ENCODE data around the gene DLG5. TPM values are rescaled to one million over a fixed set of nuclear protein-coding genes. Genes with fewer than 3 reads are reported as not detected.

Gene DLG5
- polyA plus RNA-seq, 1 of the 3 experiments (the other 2 are of a cell fraction), result 31.3 TPM

DNA sequence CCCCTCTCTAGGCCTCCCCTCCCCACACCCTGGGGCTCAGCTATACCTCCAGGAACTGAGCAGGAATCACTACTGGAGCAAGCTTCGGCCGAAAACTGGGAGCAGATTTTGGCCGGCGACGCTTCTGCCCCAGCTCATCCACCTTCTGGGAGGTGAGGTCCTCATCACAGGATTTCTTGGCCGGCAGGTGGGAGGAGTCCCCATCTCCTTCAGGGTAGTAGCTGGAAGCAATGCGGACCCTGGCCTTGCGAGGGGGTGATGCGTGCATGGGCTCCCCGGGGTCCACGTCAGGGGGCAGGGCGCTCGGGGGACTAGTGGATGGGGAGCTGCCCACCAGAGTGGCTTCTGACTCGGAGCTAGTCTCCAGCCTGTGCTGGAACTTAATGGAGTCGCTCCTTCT, 105.5 kb downstream of the DLG5 start:
- ChIA-PET POLR2A (no interaction called here), CTCF (interaction anchor here (1.3 to 1.8 kb wide), 2 partner anchors 11 to 26 kb away, joined by 3 to 4 read pairs; no protein-coding TSS in a partner anchor)
- 98% methylated on average over 11 of the region's 15 CpGs for WGBS (ENCODE audit: low lambda C conversion rate)
- Histone ChIP-seq H3K27me3 (ENCODE audit: insufficient read depth) (no peaks in the 10 kb centered on the region), H3K9me2 (no peaks in the 10 kb centered on the region), H3K36me3 (replicated peaks in 1 of 2; ENCODE audit: control insufficient read depth in 1 of 2, insufficient read depth in 2 of 2, low read length in 1 of 2) (peaks cover 34 to 57% of the 10 kb centered on the region in 2 experiments), H3K79me2 (ENCODE audit: insufficient read depth) (no peaks in the 10 kb centered on the region), H3K4me1 (ENCODE audit: control insufficient read depth in 1 of 2, insufficient read depth in 2 of 2, low read depth in 1 of 2, low read length in 1 of 2) (no peaks in the 10 kb centered on the region), H3K4me3 (ENCODE audit: low read depth in 2 of 2, low read length in 1 of 2) (no peak overlapping the region), H3K9me3 (no peaks in the 10 kb centered on the region), H3K27ac (ENCODE audit: low read depth in 2 of 2, low read length in 1 of 2) (no peak overlapping the region), H3K4me2 (no peak overlapping the region), H2AFZ (ENCODE audit: low read depth) (no peak overlapping the region), H3K9ac (no peak overlapping the region), H4K20me1 (ENCODE audit: insufficient read depth) (no peaks in the 10 kb centered on the region), H3F3A (replicated peaks; ENCODE audit: insufficient read depth) (no peaks in the 10 kb centered on the region)
- TF ChIP-seq SIN3A (IDR thresholded peaks at IDR 0.05; ENCODE audit: borderline replicate concordance, low read depth, low read length) (no peak), NRF1 (IDR thresholded peaks at IDR 0.05; ENCODE audit: low read depth, low read length) (no peak), TCF12 (IDR thresholded peaks at IDR 0.05) (no peak), TEAD4 (IDR thresholded peaks at IDR 0.05; ENCODE audit: borderline replicate concordance, insufficient read depth) (no peak)
- no peak for DNase-seq

DNA sequence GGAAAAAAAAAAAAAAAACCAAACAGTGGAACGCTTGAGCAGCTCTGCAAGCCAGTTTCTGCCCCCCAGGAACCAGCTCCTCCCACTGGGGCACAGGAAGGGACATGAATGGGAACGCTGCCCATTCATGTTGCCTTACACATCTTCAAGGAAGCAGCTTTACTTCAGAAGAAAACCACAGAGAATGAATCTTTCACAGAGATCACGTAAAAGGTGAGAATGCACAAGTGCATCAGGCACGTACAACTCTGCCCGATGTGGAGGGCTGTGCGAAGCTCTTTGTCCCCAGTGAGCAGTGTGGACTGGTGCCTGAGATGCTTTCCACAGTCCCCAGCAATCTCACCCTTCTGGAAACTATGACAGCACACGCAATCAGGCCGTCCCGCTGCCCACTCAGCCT, 106.2 kb downstream of the DLG5 start:
- TF ChIP-seq TAF1 (IDR thresholded peaks at IDR 0.05; ENCODE audit: borderline replicate concordance, low read depth, low read length) (no peak), TCF12 (IDR thresholded peaks at IDR 0.05) (no peak), POLR2AphosphoS5 (IDR thresholded peaks at IDR 0.05; ENCODE audit: low read depth, low read length) (no peak), MEF2A (IDR thresholded peaks at IDR 0.05; ENCODE audit: borderline replicate concordance, low read depth) (no peak), MXI1 (IDR thresholded peaks at IDR 0.05; ENCODE audit: low read depth, low read length) (no peak)
- TF ChIP-seq, protein P1, sequence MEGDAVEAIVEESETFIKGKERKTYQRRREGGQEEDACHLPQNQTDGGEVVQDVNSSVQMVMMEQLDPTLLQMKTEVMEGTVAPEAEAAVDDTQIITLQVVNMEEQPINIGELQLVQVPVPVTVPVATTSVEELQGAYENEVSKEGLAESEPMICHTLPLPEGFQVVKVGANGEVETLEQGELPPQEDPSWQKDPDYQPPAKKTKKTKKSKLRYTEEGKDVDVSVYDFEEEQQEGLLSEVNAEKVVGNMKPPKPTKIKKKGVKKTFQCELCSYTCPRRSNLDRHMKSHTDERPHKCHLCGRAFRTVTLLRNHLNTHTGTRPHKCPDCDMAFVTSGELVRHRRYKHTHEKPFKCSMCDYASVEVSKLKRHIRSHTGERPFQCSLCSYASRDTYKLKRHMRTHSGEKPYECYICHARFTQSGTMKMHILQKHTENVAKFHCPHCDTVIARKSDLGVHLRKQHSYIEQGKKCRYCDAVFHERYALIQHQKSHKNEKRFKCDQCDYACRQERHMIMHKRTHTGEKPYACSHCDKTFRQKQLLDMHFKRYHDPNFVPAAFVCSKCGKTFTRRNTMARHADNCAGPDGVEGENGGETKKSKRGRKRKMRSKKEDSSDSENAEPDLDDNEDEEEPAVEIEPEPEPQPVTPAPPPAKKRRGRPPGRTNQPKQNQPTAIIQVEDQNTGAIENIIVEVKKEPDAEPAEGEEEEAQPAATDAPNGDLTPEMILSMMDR (IDR thresholded peaks at IDR 0.05), result no peak
- TF ChIP-seq, protein P2, sequence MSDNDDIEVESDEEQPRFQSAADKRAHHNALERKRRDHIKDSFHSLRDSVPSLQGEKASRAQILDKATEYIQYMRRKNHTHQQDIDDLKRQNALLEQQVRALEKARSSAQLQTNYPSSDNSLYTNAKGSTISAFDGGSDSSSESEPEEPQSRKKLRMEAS (IDR thresholded peaks at IDR 0.05; ENCODE audit: low read depth), result no peak
- H3K27me3 ChIP-seq (ENCODE audit: insufficient read depth), result no peaks in the 10 kb centered on the region
- H2AFZ ChIP-seq (ENCODE audit: low read depth), result no peak overlapping the region
- H3K9me2 ChIP-seq, result no peaks in the 10 kb centered on the region
- no peaks in the 10 kb centered on the region for H3K4me1 ChIP-seq (ENCODE audit: control insufficient read depth in 1 of 2, insufficient read depth in 2 of 2, low read depth in 1 of 2, low read length in 1 of 2)
- no peak overlapping the region for H3K27ac ChIP-seq (ENCODE audit: low read depth in 2 of 2, low read length in 1 of 2)
- ChIA-PET POLR2A (no interaction called here), CTCF (interaction anchor here (1.3 to 1.8 kb wide), 2 partner anchors 12 to 27 kb away, joined by 3 to 4 read pairs; no protein-coding TSS in a partner anchor)
- WGBS (ENCODE audit: low lambda C conversion rate), result 98% methylated on average over 9 of the region's 9 CpGs
- no peaks in the 10 kb centered on the region for H3F3A ChIP-seq (replicated peaks; ENCODE audit: insufficient read depth)
- H3K4me3 ChIP-seq (ENCODE audit: low read depth in 2 of 2, low read length in 1 of 2), result no peak overlapping the region
- H3K9me3 ChIP-seq, result no peaks in the 10 kb centered on the region
- H4K20me1 ChIP-seq (ENCODE audit: insufficient read depth), result no peaks in the 10 kb centered on the region
- H3K79me2 ChIP-seq (ENCODE audit: insufficient read depth), result no peaks in the 10 kb centered on the region
- no peak for DNase-seq
- H3K36me3 ChIP-seq (replicated peaks in 1 of 2; ENCODE audit: control insufficient read depth in 1 of 2, insufficient read depth in 2 of 2, low read length in 1 of 2), result peaks cover 29 to 63% of the 10 kb centered on the region in 2 experiments
- no peak overlapping the region for H3K9ac ChIP-seq
- no peak overlapping the region for H3K4me2 ChIP-seq
